ENCODE measurements around the gene AFDN. TPM values are rescaled to one million over a fixed set of nuclear protein-coding genes. Genes with fewer than 3 reads are reported as not detected.

The AFDN gene
- total and polyA plus RNA-seq, 2 of the 8 experiments (the other 6 are each of a cell fraction or from before 2014, with no cell fraction given): 53.4 to 192 TPM

GRCh38 chr6:167815296-167815980 lies 11.3 kb upstream of the AFDN start:
- Histone ChIP-seq H3K4me2 (ENCODE audit: insufficient read depth in 1 of 2, low read depth in 2 of 2, low read length in 2 of 2) (no peak overlapping the region), H2BK5ac (ENCODE audit: low read depth, low read length) (peak overlapping the region; percentile 66; the same call in 1 of the 2 replicates), H2BK20ac (ENCODE audit: low read length) (no peak overlapping the region), H3K18ac (ENCODE audit: extremely low read depth, low read length) (no peak overlapping the region; the same call in 1 of the 2 replicates), H3K9ac (replicated peaks in 1 of 4; ENCODE audit: extremely low read depth in 1 of 4, low read depth in 3 of 4, low read length in 3 of 4) (no peak overlapping the region), H3K23me2 (ENCODE audit: low read depth, low read length) (no peaks in the 10 kb centered on the region; the same call in 1 of the 2 replicates), H2AFZ (ENCODE audit: low read length) (no peak overlapping the region), H3K56ac (replicated peaks; ENCODE audit: insufficient read length, low read depth, low read length) (no peak overlapping the region), H3K27me3 (replicated peaks in 1 of 4; ENCODE audit: control insufficient read depth in 3 of 4, extremely low read depth in 1 of 4, insufficient read depth in 3 of 4, low read length in 3 of 4) (no peaks in the 10 kb centered on the region), H3K79me1 (ENCODE audit: low read depth, low read length) (no peaks in the 10 kb centered on the region), H3K79me2 (ENCODE audit: control insufficient read depth in 1 of 2, insufficient read depth in 2 of 2, low read length in 2 of 2) (no peaks in the 10 kb centered on the region), H4K8ac (ENCODE audit: extremely low read depth, insufficient read depth, low read length) (no peak overlapping the region), H2BK15ac (ENCODE audit: low read length) (no peak overlapping the region), H3K27ac (ENCODE audit: low read depth, low read length) (no peak overlapping the region), H3K4ac (replicated peaks; ENCODE audit: insufficient read length, low read depth, low read length) (no peak overlapping the region), H3K23ac (ENCODE audit: insufficient read length) (no peak overlapping the region), H2AK5ac (ENCODE audit: low read depth, low read length) (no peak overlapping the region), H2BK12ac (ENCODE audit: low read depth, low read length) (no peak overlapping the region), H3K4me1 (replicated peaks in 1 of 4; ENCODE audit: control insufficient read depth in 3 of 4, insufficient read depth in 4 of 4, low read length in 3 of 4) (peaks cover 0 to 11% (median 7%) of the 10 kb centered on the region in 4 experiments; a peak in 4 of 7 replicates), H2BK120ac (replicated peaks; ENCODE audit: low read depth, low read length) (no peak overlapping the region), H3K14ac (ENCODE audit: insufficient read length) (no peak overlapping the region), H3K36me3 (ENCODE audit: control insufficient read depth in 2 of 4, insufficient read depth in 4 of 4, low read length in 3 of 4) (no peaks in the 10 kb centered on the region), H4K20me1 (replicated peaks in 1 of 2; ENCODE audit: control insufficient read depth in 1 of 2, insufficient read depth in 2 of 2, low read length in 2 of 2) (no peaks in the 10 kb centered on the region), H3K4me3 (ENCODE audit: extremely low read depth in 1 of 4, insufficient read depth in 2 of 4, low read depth in 3 of 4, low read length in 4 of 4) (no peak overlapping the region), H4K5ac (ENCODE audit: insufficient read length, low read depth, low read length) (peak overlapping the region; percentile 10), H3K9me3 (ENCODE audit: insufficient read depth in 2 of 2, low read depth in 1 of 2, low read length in 1 of 2) (no peaks in the 10 kb centered on the region; a peak in 1 of 4 replicates), H4K91ac (replicated peaks; ENCODE audit: insufficient read length, low read length) (peak overlapping the region; percentile 15)
- TF ChIP-seq EP300 (IDR thresholded peaks at IDR 0.05; ENCODE audit: borderline replicate concordance in 1 of 2, low read depth in 2 of 2, low read length in 2 of 2) (no peak), GTF2F1 (IDR thresholded peaks at IDR 0.05; ENCODE audit: borderline replicate concordance, low read depth, low read length) (no peak), NRF1 (IDR thresholded peaks at IDR 0.05; ENCODE audit: low read depth, low read length) (no peak)
- WGBS, 2 experiments (ENCODE audit: extremely low coverage in 1 of 2, insufficient coverage in 1 of 2, insufficient read length in 1 of 2, insufficient replicate concordance in 2 of 2, low coverage in 1 of 2, low lambda C conversion rate in 2 of 2, missing lambda C conversion rate in 1 of 2): 91% methylated on average over 25 of the region's 25 CpGs; no CpG with 5 or more reads in 1 of the 2 experiments
- ChIA-PET CTCF (ENCODE audit: partially characterized antibody) (no interaction called here), POLR2A (ENCODE audit: partially characterized antibody) (no interaction called here)
- FAIRE-seq (no peak), DNase-seq (ENCODE audit: low read depth in 1 of 2, low spot score in 2 of 2) (no peak)

Data from H1 (cell line).